GM19240 (cell line): ENCODE data around the gene CPZ.

Experiments
- DNase-seq: peaks from one replicate; pipeline ENCODE4 v3.0.0; 2011; ENCODE audit warnings: low spot score; ENCODE audit not compliant: insufficient read length

The CPZ gene

DNA sequence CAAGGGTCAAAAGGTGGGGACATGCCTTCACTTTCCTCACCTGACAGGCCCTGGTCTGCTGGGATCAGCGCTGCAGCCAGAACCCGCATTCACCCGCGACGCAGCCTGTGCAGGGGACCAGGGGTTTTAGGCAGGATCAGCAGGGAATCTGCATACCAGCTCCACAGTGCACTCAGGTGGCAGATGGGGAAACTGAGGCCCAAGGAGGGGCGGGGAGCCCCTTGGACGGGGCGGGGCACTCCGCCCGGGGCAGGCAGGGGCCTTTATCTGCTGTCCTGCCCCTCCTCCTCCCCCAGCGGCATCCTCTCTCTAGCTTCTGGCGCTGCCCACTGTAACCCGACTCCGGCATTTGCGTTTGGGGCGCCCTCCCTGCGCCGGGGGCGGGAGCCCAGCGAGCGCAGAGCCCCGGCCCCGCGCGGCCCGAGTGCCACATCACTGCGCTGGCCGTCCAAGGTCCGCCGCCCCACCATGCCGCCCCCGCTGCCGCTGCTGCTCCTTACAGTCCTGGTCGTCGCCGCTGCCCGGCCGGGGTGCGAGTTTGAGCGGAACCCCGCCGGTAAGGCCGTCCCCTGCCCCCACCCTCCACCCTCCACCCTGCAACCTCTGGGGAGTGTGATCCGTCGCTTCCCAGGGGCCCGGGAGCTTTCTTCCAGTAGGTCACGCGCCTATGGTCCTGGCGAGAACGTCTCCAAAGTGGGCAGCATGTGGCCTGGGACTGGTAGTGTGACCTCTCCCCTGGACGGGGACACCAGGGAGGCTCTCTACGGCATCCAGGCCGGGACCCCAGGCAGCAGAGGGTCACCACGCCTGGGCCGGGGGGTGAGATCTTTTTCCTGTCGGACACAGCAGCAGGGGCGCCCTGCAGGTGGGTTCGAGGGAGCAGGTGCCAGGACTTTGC, at the start of gene CPZ:
Gene CPZ (plus strand): TSS at position 400 of the 898 bp plus-strand sequence. CDS start 69 bp downstream, at position 469.
- DNase-seq: no peak

DNA sequence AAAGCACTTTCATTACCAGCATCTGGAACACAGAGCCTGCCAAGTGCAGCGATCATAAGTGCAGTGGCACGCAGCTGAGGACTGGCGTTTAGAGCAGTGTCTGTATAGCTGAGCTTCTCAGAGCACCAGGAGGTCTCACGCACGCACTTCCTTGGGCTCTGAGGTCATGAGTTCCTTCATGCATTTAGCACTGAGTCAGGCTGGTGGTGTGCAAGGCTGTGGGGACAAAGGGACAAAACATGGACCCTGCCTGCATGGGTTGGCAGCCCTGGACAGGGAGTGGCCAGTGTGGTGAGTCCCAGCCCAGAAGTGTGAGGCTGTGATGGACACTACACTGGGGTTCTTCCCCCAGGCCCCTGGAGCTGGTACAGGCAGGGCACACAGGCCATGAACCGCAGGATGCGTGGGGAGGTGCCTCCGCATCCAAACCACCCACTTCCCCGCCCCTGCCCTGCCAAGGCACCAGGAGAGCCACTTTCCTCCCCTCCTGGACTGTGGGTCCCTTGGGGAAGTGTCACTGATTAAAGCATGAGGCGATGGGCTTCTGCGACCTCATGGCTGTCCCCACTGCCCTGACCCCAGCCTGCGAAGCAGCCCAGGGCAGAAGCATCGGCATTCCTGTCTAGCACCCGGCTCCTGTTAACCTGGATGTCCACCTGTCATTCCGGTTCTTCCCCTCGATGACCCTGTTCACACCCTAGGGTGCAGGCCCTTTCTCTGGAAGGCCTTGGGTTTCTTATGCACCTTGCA, 49.6 kb upstream of the CPZ start:
- DNase-seq: no peak

DNA sequence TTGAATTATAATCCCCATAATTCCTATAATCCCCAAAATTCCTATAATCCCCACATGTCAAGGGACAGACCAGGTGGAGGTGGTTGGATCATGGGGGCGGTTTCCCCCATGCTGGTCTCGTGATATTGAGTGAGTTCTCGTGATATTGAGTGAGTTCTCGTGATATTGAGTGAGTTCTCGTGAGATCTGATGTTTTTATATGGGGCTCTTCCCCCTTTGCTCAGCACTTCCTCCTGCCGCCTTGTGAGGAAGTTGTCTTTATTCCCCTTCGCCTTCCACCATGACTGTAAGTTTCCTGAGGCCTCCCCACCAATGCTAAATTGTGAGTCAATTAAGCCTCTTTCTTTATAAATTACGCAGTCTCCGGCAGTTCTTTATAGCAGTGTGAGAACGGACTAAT, 48.9 kb upstream of the CPZ start:
- no peak for DNase-seq

DNA sequence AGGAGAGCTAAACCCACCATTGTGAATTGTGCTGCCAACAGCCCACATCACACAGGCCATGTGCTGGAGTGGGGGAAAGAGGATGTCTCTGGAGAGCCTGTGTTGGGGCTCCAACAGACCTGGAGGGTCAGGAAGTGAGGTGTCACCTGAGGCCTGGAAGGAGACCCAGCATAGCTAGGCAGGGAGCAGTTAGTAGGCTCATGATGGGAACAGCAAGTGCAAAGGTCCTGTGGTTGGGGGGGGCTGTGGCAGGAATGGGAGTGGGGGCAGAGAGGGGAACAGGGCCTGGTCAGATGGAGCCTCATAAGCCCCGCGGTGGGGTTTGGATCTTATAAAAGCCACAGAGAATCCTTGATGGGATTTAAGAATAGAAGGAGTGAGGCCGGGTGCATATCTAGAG, 48.3 kb upstream of the CPZ start:
- no peak for DNase-seq

DNA sequence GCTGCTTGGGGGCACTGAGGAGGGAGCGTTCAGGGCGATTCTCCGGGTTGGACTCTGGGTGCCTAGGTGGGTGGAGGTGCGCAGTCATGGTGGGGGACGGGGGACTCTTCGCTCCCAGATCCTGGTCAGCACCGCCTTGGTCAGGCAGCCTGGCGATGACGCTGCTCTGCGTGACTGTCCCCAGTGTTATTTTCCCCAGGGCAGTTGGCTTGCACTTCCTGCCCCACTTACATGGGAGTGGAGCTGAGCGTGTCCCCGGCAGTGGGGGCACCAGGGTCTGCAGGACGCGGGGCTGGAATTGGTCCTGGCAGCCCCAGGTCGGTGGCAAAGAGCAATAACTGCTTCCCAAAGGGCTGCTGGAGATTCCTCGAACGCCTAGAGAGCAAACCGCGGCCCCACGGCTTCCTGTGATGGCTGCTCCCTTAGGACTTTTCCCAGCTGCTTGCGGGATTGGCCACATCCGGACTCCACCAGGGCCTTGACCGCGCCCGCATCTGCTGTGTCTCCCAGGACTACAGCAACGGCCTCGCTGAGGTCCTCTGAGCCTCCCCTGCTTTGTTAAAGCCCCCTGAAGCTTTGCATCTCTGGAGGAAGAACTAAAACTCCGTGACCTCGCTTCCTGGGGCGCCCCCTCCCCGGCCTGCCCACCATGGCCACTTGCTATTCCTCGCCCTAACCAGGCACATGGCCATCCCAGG, 47.7 kb upstream of the CPZ start:
- no peak for DNase-seq

DNA sequence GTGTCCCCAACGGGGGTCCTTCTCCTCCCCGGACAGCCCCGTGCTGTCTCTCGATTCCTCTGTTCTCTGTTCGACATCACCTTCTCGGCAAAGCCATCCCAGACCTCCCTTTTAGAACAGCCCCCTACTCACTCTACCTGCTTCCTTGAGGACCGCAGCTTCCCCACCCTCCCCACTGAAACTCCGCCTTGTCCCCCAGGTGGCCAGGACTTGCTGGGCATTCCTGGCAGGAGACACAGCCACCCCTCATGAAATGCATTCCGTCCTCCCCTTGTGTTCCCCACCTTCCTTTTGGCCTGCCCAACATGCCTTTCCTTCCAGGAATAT, 47.2 kb upstream of the CPZ start:
- no peak for DNase-seq

DNA sequence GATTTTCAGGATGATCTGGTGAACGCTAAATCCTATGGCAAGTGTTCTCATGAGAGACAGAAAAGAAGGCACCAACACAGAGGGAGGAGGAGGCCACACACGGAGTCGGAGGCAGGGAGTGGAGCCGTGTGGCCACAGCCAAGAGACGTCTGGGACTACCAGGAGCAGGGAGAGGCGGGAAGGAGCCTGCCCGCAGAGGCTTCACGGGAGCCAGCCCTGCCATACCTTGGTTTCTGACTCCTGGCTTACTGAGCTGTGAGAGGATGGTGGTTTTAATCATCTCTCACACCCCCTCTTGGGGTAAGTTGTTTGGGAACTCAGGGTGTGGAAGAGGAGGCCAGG, 45.8 kb upstream of the CPZ start:
- DNase-seq: no peak

DNA sequence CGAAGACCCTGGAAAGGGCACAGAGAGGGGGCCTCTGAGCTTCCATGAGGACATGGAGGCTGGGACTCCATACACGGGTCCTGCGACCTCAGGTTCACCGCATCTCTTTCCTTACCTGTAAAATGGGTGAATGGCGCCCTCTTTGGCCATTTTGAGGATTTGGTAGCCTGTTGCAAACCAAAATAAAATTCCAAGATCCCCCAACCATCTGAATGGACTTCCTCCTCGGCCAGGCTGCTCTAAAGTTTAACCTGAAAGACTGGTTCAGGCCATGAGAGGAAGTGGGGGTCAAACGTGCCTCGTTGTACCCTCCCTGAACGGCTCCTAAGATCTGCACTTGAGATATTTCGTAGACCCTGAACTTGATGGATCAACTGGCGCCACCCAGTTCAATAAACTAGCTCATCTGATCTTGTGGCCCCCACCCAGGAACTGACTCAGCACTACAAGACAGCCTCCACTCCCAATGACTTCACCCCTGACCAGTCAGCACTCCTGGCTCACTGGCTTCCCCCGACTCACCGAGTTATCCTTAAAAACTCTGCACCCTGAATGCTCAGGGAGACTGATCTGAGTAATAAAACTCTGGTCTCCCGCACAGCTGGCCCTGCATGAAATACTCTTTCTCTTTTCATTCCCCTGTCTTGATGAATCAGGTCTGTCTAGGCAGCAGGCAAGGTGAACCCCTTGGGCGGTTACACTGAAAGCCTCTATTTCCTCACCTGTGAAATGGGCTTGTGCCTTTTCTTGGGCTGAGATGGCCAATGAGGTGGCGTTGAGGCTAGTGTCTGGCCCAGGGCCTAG, 45.3 kb upstream of the CPZ start:
- DNase-seq: peak; percentile 41

DNA sequence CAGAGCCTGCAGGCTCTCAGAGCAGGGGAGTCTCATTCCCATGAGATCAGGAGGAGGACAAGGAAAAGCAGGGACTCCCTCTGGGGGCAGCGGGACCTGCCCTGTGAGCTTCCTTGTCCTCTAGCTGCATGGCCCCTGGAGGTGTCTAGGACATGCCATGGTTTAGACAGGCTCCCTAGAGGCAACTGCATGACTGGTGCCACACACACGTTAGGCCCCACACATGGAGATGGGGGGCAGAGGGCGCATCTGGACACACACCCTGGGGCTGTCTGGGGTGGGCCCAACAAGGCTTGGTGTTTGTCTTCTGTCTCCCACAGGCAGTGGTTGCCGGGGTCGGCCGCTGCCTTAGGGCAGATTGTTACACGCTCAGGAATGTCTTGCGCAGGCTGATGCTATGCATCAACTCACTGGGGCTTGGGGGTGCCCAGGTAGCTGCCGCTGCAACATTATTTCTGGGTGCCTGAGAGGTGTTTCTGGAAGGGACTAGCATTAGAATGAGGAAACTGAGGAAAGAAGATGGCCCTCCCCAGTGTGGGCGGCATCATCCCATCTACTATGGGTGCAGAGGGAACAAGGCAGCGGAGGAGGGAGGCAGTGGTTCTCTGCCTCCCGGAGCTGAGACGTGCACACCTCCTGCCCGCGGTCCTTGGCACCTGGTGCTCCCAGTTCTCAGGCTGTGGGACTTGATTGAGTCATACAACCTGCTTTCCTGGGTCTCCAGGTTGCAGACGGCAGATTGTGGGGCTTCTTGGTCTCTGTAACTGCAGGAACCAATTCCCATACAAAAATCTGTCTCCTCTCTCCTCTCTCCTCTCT, 44.4 kb upstream of the CPZ start:
- no peak for DNase-seq

DNA sequence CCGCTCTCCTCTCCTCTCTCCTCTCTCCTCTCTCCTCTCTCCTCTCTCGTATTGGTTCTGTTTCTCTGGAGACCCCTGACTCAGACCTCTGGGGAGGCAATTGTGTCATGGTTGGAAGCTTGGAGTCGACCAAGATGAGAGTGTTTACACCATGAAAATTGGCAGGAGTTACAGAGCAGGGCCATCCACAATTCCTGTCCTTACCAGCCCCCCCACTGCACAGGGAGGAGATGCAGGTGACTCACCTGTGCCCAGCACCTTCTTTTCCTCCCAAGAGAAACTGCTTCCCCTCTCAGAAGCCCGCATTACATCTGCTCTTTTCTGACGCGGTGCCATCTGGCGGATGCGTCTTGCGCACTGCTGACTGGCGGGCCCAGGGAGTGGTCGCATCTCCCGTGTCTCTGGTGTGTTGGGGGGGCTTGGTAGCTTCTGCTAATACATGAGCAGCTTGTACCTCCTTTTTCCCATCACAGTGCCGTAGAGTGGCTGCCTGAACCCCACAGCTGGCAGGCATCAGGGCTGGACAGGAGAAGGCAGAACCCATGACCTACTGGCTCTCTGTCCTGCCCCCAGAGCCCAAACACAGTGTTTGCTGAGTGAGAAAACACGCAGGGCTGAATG, 43.7 kb upstream of the CPZ start:
- DNase-seq: no peak

DNA sequence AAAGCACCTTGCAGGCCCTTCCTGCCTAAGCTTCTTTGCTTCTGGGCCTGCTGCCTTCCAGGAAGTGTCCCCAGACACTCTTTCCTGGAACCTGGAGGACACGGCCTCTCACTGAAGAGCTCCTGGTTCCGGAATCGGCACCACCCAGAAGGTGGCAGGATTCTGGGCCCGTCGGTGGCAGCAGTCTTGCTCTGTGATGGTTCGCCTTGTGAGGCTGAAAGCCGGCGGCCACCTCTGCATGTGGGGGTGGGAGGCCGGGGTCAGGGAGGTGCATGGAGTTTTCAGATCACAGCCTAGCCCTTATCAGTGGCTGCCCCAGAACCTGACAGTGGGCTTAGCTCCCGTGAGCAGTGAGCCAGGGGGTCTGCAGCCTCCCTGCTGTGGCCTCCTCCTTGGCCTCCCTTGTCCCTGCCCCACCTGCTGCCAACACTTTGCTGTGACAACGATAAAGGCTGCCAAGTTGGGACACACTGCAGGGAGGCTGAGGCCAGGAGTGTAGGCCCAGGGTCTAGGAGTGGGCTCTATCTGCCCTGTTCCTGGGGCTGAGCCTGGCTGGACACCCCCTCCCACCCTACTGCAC, 43.1 kb upstream of the CPZ start:
- DNase-seq: no peak

DNA sequence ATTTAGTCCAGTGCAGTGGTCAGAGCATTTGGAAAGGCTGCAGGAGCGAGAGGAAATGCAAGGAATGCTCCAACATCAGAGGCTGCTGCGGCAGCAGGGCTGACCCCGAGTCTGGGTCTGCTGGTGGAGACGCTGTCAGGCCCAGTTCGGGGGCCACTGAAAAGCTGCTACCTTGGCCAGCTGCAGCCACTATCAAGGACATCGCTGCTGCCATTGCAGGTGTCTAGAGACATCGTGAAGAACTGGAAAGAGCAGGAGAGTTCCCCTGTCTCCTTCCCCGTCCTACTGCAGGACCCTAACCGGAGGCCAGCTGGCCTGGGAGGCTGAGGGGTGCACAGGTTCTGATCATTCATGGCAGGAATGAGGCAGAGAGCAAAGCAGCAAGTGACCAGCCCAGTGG, 41.9 kb upstream of the CPZ start:
- no peak for DNase-seq

DNA sequence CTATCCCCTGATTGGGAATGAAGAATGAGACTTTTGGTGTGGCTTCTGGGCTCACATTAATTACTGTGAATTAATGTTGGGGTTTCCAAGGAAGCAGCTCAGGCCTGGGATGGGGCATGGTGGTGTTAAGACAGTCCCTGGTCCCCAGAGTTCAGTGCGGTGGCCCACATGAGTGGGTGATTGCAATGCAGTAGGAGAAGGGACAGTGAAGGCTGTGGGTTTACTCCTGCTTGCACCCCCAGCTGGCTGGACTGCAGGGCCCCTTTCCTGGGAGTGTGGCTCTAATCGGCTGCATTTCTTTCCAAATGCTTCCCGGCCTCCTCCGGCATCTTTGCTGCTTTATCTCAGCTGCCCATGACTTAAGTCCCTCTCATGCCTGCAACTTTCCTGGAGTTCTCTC, 40.5 kb upstream of the CPZ start:
- DNase-seq: no peak

DNA sequence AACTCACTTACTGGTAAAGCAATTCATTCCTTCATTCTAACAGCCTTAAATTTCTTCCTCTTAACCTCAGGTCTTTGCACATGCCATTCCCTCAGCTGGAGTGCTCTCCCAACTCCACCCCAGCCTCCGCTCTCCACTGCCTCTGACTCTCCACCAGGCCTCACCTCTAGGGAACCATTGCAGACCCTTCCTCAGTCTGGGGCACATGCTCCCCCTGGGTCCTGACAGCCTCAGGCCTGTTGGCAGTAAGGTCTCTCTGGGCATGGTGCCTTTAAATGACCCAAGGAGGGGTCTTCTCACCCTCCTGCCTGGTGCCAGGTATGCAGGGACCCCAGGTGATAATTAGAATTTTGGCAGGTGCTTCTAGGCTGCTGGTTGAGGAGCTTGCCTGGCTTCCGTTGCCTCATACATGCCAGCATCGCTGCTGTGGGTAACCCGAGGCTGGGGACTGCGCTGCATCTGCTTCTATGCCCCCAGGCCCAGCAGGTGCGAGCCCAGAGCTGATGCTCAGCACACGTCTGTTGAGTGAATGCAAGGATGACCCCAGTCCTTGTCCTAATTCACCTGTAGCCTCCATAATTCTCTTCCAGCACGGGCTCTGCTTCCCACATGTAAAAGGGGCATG, 39.9 kb upstream of the CPZ start:
- no peak for DNase-seq

DNA sequence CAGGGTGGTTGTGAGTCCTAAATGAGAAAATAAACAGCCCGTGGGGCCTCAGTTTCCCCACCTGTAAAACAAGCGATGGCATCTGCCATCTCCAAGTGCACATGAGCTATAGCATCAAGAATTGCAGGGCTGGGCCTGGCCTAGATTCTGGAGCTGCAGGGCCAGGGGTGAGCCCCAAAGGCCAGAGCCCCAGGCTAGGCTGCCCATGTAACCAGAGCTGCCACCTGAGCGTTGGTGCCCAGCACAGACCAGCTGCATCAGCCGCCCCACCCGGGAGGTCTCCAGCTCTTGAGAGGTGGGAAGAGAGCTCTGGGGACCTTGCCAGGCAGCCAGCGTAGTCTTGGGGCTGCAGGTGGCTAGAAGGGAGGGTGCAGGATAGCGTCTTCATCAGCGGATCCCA, 39.3 kb upstream of the CPZ start:
- no peak for DNase-seq

DNA sequence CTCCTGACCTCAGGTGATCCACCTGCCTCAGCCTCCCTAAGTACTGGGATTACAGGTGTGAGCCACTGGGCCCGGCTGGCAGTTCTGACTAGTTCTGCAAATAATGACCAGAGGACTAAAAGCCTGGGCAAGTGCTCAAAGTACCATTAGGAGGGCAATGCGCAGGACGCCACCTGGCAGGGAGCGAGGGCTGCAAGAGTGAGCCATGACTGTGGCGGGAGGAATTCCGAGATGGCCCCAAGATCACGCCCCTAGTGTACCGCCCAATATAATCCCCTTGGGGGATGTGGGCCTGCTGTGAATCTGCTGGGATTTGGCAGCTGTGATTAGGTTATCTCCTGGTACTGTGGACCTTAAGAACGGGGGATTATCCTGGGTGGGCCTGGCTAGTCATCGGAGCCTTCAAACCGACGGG, 38.6 kb upstream of the CPZ start:
- no peak for DNase-seq

DNA sequence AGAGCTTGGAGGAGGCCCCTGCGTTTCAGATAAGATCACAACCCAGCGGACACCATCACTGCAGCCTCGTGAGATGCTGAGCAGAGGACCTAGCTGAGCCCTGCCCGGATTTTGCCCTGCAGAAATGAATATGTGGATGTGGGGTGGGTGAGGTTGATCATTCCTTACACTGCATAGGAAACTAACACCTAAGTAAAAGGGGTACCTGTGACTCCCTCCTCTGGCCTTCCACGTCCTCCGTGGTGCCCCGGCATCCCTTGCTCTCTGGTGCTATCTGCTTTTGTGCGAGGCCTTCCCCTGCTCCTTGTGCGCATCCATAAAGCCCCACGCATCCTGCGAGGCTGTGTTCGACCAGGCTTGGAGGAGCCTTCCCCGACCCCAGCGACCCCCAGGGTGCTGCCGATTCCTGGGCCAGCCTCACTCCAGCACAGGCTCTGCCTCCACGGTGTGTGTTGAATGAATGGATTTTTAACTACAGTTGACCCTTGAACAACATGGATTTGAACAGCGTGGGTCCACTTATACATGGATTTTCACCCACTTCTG, 37.9 kb upstream of the CPZ start:
- DNase-seq: no peak

DNA sequence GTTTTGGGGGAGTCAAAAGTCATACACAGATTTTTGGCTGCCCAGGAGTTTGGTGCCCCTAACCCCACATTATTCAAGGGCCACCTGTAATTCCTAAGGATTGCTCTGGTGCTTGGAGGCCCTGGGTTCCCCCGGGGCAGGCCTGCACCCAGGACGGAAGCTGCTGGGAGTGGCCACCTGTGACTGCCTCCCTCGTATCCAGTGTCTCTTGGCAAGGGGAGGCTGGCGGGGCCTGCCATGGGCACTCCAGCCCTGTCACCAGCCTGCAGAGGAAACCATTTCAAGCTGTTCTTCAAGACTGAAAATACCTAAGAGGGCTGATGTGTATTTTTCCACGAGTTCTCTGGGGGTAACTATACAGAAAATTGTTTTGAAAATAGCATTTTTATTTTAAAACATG, 36.8 kb upstream of the CPZ start:
- DNase-seq: no peak
